HG03571 (cell line): ENCODE data around the gene PQBP1.

ENCODE experiments used
- ATAC-seq: cut with Tn5 transposase; IDR thresholded peaks from one replicate; pipeline ENCODE4 v1.9.1; 2021; ENCODE audit not compliant: unreplicated experiment

The PQBP1 gene

GRCh38 chrX:48901069-48901468 lies 3.3 kb downstream of the PQBP1 start:
- ATAC-seq = no peak

- no peak for ATAC-seq
Observed at GRCh38 chrX:48902135-48902534, 4.4 kb downstream of the PQBP1 start.

GRCh38 chrX:48902776-48903175 lies 5.0 kb downstream of the PQBP1 start:
- ATAC-seq = no peak

GRCh38 chrX:48903290-48903689 lies 5.6 kb downstream of the PQBP1 start:
- ATAC-seq = no peak

GRCh38 chrX:48904180-48904579 lies 6.5 kb downstream of the PQBP1 start:
- no peak for ATAC-seq

- no peak for ATAC-seq
Observed at GRCh38 chrX:48904626-48905025, 6.9 kb downstream of the PQBP1 start.

- no peak for ATAC-seq
Observed at GRCh38 chrX:48905090-48905790, 7.5 kb downstream of the PQBP1 start.

- ATAC-seq = no peak
Observed at GRCh38 chrX:48908600-48908999, 10.9 kb downstream of the PQBP1 start.

- ATAC-seq = no peak
Observed at GRCh38 chrX:48909703-48910294, 12.1 kb downstream of the PQBP1 start.

GRCh38 chrX:48910926-48911411 lies 13.2 kb downstream of the PQBP1 start:
- no peak for ATAC-seq

GRCh38 chrX:48911412-48912182 lies 13.9 kb downstream of the PQBP1 start, which contains the start of gene SLC35A2:
Gene SLC35A2, minus strand, starts transcription at chrX:48911646. Its CDS starts 10 bp downstream, at chrX:48911636.
- peak; percentile 70 for ATAC-seq

GRCh38 chrX:48913605-48914366 lies 16.1 kb downstream of the PQBP1 start:
- ATAC-seq = no peak

- no peak for ATAC-seq
Observed at GRCh38 chrX:48914593-48915493, 17.1 kb downstream of the PQBP1 start.

GRCh38 chrX:48917139-48918001 lies 19.6 kb downstream of the PQBP1 start:
- peak; percentile 35 for ATAC-seq

- no peak for ATAC-seq
Observed at GRCh38 chrX:48918301-48918642, 20.5 kb downstream of the PQBP1 start.

GRCh38 chrX:48918643-48919340 lies 21.1 kb downstream of the PQBP1 start, which contains the start of gene PIM2:
Gene PIM2, minus strand, starts transcription at chrX:48919024. Its CDS starts 190 bp downstream, at chrX:48918834.
- ATAC-seq = peak; percentile 73

- peak; percentile 3 for ATAC-seq
Observed at GRCh38 chrX:48919360-48919841, 21.7 kb downstream of the PQBP1 start.
